Measurements from ENCODE around the gene CNTN4. TPM values are rescaled to one million over a fixed set of nuclear protein-coding genes. Genes with fewer than 3 reads are reported as not detected.

The CNTN4 gene
- total RNA-seq, 3 donors from 2014 or later (not counting 1 experiment from before 2014, with no cell fraction given) = not detected

- 72% methylated on average over 1 of the region's 1 CpG for WGBS (ENCODE audit: insufficient coverage)
- ATAC-seq (no peak), DNase-seq (no peak)
- Histone ChIP-seq H3K9me3 (ENCODE audit: control insufficient read depth, insufficient read depth, low read length) (no peaks in the 10 kb centered on the region), H3K36me3 (ENCODE audit: control insufficient read depth, insufficient read depth, low read length) (no peaks in the 10 kb centered on the region), H3K4me3 (ENCODE audit: low read length) (no peak overlapping the region), H3K4me1 (ENCODE audit: control insufficient read depth, insufficient read depth, low read length) (no peaks in the 10 kb centered on the region), H3K27ac (ENCODE audit: low read length) (no peak overlapping the region), H3K27me3 (ENCODE audit: control insufficient read depth, insufficient read depth, low read length) (no peaks in the 10 kb centered on the region)
- H3K4me3 Mint-ChIP-seq = no peak overlapping the region
- H3K27me3 Mint-ChIP-seq (ENCODE audit: low read depth in 2 of 2) = no peaks in the 10 kb centered on the region
- intact Hi-C loops (cut with micrococcal nuclease) = no loop called here
- H3K27ac Mint-ChIP-seq = no peak overlapping the region
- H3K4me1 Mint-ChIP-seq = no peaks in the 10 kb centered on the region
- no peak for TF ChIP-seq CTCF (IDR thresholded peaks at IDR 0.05)
- peaks cover 0 to 10% of the 10 kb centered on the region in 2 donors for H3K9me3 Mint-ChIP-seq
- no peaks in the 10 kb centered on the region for H3K36me3 Mint-ChIP-seq
Measured at GRCh38 chr3:2623436-2623835, 524.8 kb downstream of the CNTN4 start.

DNA sequence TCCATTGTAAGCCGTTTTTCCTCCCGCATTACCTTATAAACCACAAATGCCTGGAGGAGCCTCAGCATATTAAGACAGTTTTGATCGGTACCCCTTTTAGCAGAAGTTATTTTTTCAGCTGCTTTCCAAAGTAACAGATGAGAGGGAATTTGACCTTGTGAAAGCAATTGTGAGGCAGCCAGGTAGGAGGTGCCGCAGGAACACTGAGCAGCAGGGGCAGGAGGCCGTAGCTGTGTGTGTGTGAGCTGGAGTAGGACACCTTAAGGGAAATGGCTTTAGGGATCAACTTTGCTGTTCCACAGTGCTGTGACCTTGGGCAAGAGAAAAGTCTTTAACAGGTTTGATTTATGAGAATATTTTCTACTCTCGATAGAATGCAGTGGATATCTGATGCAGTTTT, 529.5 kb downstream of the CNTN4 start:
- ATAC-seq (no peak), DNase-seq (no peak)
- Histone ChIP-seq H3K4me3 (ENCODE audit: low read length) (no peak overlapping the region), H3K27me3 (ENCODE audit: control insufficient read depth, insufficient read depth, low read length) (no peaks in the 10 kb centered on the region), H3K4me1 (ENCODE audit: control insufficient read depth, insufficient read depth, low read length) (no peaks in the 10 kb centered on the region), H3K9me3 (ENCODE audit: control insufficient read depth, insufficient read depth, low read length) (no peaks in the 10 kb centered on the region), H3K27ac (ENCODE audit: low read length) (no peak overlapping the region), H3K36me3 (ENCODE audit: control insufficient read depth, insufficient read depth, low read length) (no peaks in the 10 kb centered on the region)
- Mint-ChIP-seq H3K4me3 (no peak overlapping the region), H3K4me1 (no peaks in the 10 kb centered on the region), H3K27me3 (ENCODE audit: low read depth in 2 of 2) (no peaks in the 10 kb centered on the region), H3K36me3 (no peaks in the 10 kb centered on the region), H3K27ac (no peak overlapping the region), H3K9me3 (peaks cover 0 to 6% of the 10 kb centered on the region in 2 donors)
- WGBS (ENCODE audit: insufficient coverage) = 88% methylated on average over 6 of the region's 6 CpGs
- intact Hi-C loops (cut with micrococcal nuclease) = no loop called here
- TF ChIP-seq CTCF (IDR thresholded peaks at IDR 0.05) = no peak

DNA sequence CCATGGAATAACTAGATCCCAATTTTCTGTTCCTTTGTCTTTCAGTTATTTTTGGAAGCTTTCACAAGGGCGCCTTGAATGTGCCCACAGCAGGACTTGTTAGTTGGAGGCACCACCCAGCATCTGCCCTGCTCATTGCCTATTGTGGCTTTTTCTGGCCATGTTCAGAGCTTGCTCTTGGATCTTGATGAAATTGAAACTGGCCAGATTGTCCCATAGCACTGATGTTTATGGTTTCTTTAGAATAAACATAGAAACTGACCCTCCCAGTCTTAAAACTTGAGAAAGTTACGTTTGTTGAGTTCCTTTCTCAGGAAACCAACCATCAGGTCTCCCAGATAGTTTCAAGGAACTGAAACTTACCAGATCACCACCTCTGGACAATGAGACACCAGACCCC, 536.8 kb downstream of the CNTN4 start:
- no peak for DNase-seq
- Histone ChIP-seq H3K36me3 (ENCODE audit: control insufficient read depth, insufficient read depth, low read length) (no peaks in the 10 kb centered on the region), H3K27ac (ENCODE audit: low read length) (no peak overlapping the region), H3K9me3 (ENCODE audit: control insufficient read depth, insufficient read depth, low read length) (no peaks in the 10 kb centered on the region), H3K4me1 (ENCODE audit: control insufficient read depth, insufficient read depth, low read length) (no peaks in the 10 kb centered on the region), H3K4me3 (ENCODE audit: low read length) (no peak overlapping the region), H3K27me3 (ENCODE audit: control insufficient read depth, insufficient read depth, low read length) (no peaks in the 10 kb centered on the region)
- ATAC-seq = no peak
- H3K4me1 Mint-ChIP-seq = no peaks in the 10 kb centered on the region
- no peak overlapping the region for H3K4me3 Mint-ChIP-seq
- intact Hi-C loops (cut with micrococcal nuclease) = no loop called here
- WGBS (ENCODE audit: insufficient coverage) = 73% methylated on average over 2 of the region's 2 CpGs
- peaks cover 9 to 10% of the 10 kb centered on the region in 2 donors for H3K9me3 Mint-ChIP-seq
- H3K27me3 Mint-ChIP-seq (ENCODE audit: low read depth in 2 of 2) = no peaks in the 10 kb centered on the region
- TF ChIP-seq CTCF (IDR thresholded peaks at IDR 0.05) = no peak
- H3K36me3 Mint-ChIP-seq = no peaks in the 10 kb centered on the region
- H3K27ac Mint-ChIP-seq = no peak overlapping the region

GRCh38 chr3:2643606-2644005, 544.9 kb downstream of the CNTN4 start:
- no peaks in the 10 kb centered on the region for H3K36me3 ChIP-seq (ENCODE audit: control insufficient read depth, insufficient read depth, low read length)
- H3K27me3 ChIP-seq (ENCODE audit: control insufficient read depth, insufficient read depth, low read length) = no peaks in the 10 kb centered on the region
- 52% methylated on average over 3 of the region's 3 CpGs for WGBS (ENCODE audit: insufficient coverage)
- Mint-ChIP-seq H3K36me3 (no peaks in the 10 kb centered on the region), H3K4me1 (no peaks in the 10 kb centered on the region), H3K4me3 (no peak overlapping the region), H3K27ac (no peak overlapping the region), H3K27me3 (ENCODE audit: low read depth in 2 of 2) (no peaks in the 10 kb centered on the region), H3K9me3 (peaks cover 10 to 15% of the 10 kb centered on the region in 2 donors)
- H3K4me3 ChIP-seq (ENCODE audit: low read length) = no peak overlapping the region
- intact Hi-C loops (cut with micrococcal nuclease) = no loop called here
- no peaks in the 10 kb centered on the region for H3K9me3 ChIP-seq (ENCODE audit: control insufficient read depth, insufficient read depth, low read length)
- H3K27ac ChIP-seq (ENCODE audit: low read length) = no peak overlapping the region
- H3K4me1 ChIP-seq (ENCODE audit: control insufficient read depth, insufficient read depth, low read length) = no peaks in the 10 kb centered on the region
- DNase-seq (no peak), ATAC-seq (no peak)
- no peak for TF ChIP-seq CTCF (IDR thresholded peaks at IDR 0.05)
